T47D (cell line): ENCODE data around the gene BNC2.
"Not testable (repeated sequence)": the region's sequence is repeated elsewhere in the genome, so short reads cannot be mapped to it uniquely, and the experiment has no call there.

Experiments used
- DNase-seq, 2 experiments: peaks; one replicate each; pipeline versions ENCODE4 v3.0.0 to v3.0.0-alpha.2; 2011 to 2012; ENCODE audit warnings: low read depth in 1 of 2, low spot score in 1 of 2
- JUND ChIP-seq: IDR thresholded peaks from 2 replicates; pipeline ENCODE4 v1.6.1; 2012; ENCODE audit warnings: low read depth
- in situ Hi-C: cut with HindIII; loops from 2 replicates; pipeline ENCODE4 v1.10.0; 2016; ENCODE audit warnings: low sequenced_read_pairs, low pct_unique_long_range_greater_than_20kb

Gene BNC2

GRCh38 chr9:16884373-16884772, 13.9 kb upstream of the BNC2 start:
- in situ Hi-C loops, result no loop called here
- DNase-seq, result no peak
- no peak for TF ChIP-seq JUND

- TF ChIP-seq JUND, result no peak
- DNase-seq, result no peak
- in situ Hi-C loops, result no loop called here
Measured at GRCh38 chr9:16883586-16883985, 13.1 kb upstream of the BNC2 start.

GRCh38 chr9:16882440-16882839, 12.0 kb upstream of the BNC2 start:
- DNase-seq, in situ Hi-C loops: not testable (repeated sequence)

- in situ Hi-C loops, result no loop called here
- no peak for TF ChIP-seq JUND
Measured at GRCh38 chr9:16879416-16879815, 8.9 kb upstream of the BNC2 start.

GRCh38 chr9:16877256-16877655, 6.8 kb upstream of the BNC2 start:
- TF ChIP-seq JUND, result no peak
- no peak for DNase-seq
- in situ Hi-C loops, result no loop called here

More at GRCh38 chr9:16879416-16879815, 8.9 kb upstream of the BNC2 start:
- no peak for DNase-seq

GRCh38 chr9:16873126-16873802, 2.8 kb upstream of the BNC2 start:
- in situ Hi-C loops, result no loop called here

GRCh38 chr9:16871336-16872151, 1.1 kb upstream of the BNC2 start:
- DNase-seq, result no peak
- no peak for TF ChIP-seq JUND
- in situ Hi-C loops, result no loop called here

More at GRCh38 chr9:16873126-16873802, 2.8 kb upstream of the BNC2 start:
- no peak for TF ChIP-seq JUND
- DNase-seq, result no peak

GRCh38 chr9:16869882-16870595, 431 bp downstream of the BNC2 start:
- no peak for TF ChIP-seq JUND
- DNase-seq, result no peak
- in situ Hi-C loops, result no loop called here

- no peak for DNase-seq
- no peak for TF ChIP-seq JUND
- in situ Hi-C loops, result no loop called here
Measured at GRCh38 chr9:16869131-16869881, 1.2 kb downstream of the BNC2 start.

GRCh38 chr9:16868701-16869100, 1.8 kb downstream of the BNC2 start:
- DNase-seq, result no peak
- no peak for TF ChIP-seq JUND
- in situ Hi-C loops, result no loop called here

- in situ Hi-C loops, result no loop called here
- DNase-seq, result no peak
- TF ChIP-seq JUND, result no peak
Measured at GRCh38 chr9:16867576-16868311, 2.7 kb downstream of the BNC2 start.

- in situ Hi-C loops, result no loop called here
- no peak for TF ChIP-seq JUND
- DNase-seq, result no peak
Measured at GRCh38 chr9:16866587-16866986, 3.9 kb downstream of the BNC2 start.
